Subcutaneous adipose tissue (tissue), 4 donors: Measurements from ENCODE around the gene ZIC2. TPM values are rescaled to one million over a fixed set of nuclear protein-coding genes. Genes with fewer than 3 reads are reported as not detected.

Source experiments
- total RNA-seq, 4 donors: library from RNA; depleted of rRNA; stranded (reverse); fragments of >200 nt; gene quantifications; one replicate each; pipeline ENCODE4 v1.1.0, GENCODE V29; 2016
- TF ChIP-seq, protein P1 (sequence below): fragments of 450-650 bp; IDR thresholded peaks from one replicate; pipeline ENCODE4 v1.5.1; 2016; ENCODE audit warnings: low read depth, mild to moderate bottlenecking, control low read depth, antibody characterized with exemption, moderate library complexity

The ZIC2 gene
- total RNA-seq, 4 donors from 2014 or later: not detected

DNA sequence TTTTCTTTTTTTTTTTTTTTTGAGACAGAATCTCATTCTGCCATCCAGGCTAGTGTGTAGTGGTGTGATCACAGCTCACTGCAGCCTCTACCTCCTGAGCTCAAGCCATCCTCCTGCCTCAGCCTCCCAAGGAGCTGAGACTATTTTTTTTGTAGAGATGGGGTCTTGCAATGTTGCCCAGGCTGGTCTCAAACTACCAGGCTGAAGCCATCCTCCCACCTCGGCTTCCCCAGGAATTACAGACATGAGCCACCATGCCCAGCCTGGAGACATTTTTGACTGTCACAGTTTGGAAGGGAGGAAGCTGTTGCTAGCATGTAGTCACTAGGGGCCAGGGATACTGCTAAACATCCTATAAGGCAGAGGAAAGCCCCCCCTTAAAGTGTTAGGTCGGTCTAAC, 33.9 kb upstream of the ZIC2 start:
- TF ChIP-seq, protein P1, sequence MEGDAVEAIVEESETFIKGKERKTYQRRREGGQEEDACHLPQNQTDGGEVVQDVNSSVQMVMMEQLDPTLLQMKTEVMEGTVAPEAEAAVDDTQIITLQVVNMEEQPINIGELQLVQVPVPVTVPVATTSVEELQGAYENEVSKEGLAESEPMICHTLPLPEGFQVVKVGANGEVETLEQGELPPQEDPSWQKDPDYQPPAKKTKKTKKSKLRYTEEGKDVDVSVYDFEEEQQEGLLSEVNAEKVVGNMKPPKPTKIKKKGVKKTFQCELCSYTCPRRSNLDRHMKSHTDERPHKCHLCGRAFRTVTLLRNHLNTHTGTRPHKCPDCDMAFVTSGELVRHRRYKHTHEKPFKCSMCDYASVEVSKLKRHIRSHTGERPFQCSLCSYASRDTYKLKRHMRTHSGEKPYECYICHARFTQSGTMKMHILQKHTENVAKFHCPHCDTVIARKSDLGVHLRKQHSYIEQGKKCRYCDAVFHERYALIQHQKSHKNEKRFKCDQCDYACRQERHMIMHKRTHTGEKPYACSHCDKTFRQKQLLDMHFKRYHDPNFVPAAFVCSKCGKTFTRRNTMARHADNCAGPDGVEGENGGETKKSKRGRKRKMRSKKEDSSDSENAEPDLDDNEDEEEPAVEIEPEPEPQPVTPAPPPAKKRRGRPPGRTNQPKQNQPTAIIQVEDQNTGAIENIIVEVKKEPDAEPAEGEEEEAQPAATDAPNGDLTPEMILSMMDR: no peak

DNA sequence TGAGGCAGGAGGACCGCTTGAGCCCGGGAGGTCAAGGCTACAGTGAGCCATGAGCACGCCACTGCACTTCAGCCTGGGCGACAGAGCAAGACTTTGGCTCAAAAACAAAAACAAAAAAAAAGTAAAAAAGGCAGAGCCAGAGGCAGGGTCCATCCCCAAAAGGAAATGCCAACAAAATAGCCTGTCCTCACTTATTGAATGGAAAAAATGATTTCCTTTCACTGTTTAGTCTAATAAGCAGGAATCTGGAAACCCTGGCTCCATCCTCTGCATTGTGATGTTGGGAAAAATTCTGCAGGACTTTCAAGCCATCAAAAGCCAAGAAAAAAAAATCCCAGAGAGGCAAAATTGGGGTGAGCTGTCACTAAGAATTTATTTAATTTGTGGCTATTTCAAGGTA, 33.2 kb upstream of the ZIC2 start:
- TF ChIP-seq, protein P1: no peak

DNA sequence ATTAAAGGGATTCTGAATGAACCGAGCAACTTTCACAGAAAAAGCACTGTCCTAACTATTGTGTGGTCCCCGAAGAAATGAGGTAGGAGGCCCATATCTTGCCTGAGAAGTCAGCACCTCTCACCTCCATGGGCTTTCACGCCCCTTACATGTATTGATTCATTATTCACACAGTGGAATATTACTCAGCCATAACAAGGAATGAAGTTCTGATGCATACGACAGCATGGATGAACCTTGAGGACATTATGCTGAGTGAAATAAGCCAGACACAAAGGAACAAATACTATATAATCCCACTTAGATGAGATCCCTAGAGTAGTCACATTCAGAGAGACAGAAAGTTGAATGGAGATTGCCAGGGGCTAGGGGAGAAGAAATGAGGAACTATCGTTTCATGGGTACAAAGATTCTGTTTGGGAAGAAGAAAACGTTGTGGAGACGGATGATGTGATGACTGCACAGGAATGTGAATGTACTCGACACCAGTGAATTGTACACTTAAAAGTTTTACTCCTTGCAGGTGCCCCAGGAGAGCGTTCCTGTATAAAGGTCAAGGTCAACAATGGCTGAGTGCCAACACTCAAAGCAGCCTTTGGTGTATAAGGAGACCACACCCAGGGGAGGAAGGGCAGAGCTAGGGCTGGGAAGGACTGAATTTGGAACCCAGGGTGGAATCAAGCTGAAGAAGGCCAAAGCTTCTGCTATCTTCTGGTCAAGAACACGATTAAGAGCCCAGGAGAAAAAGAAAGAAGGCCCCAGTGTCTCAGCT, 32.5 kb upstream of the ZIC2 start:
- TF ChIP-seq, protein P1: no peak

DNA sequence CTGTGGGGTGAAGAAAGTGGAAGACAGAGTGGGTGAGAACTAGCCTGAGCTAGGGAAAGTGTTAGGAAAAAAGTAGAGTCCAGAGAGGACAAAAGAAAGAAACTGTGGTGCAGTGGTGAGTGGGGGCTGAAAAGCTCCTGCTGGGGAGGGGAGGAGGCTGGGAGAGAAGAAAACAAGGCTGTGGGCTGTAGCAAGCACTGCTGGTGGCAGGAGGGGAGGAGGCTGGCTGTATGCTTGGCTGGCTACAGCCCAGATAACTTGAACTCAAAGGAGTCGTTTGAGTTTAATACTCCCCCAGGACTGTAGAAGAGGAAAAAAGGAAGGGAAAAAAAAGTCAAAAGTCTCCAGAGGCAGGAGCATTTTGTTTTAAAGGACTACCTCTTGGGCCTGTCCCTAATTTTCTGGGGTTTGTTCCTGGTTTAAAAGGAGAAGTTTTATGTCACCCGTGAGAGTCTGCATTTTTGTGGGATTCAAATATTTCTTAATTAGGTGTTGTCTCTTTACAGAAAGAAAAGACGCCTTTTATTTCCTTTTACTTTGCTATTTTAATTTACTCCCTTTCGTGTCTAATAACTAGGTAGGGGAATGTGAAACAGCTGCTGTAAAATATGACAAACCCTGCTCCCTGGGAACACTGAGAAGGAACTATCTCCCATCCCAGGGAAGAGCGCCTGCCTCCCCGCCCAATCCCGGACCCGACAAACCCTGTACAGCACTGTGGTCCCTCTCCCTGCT, 31.7 kb upstream of the ZIC2 start:
- TF ChIP-seq, protein P1: no peak

DNA sequence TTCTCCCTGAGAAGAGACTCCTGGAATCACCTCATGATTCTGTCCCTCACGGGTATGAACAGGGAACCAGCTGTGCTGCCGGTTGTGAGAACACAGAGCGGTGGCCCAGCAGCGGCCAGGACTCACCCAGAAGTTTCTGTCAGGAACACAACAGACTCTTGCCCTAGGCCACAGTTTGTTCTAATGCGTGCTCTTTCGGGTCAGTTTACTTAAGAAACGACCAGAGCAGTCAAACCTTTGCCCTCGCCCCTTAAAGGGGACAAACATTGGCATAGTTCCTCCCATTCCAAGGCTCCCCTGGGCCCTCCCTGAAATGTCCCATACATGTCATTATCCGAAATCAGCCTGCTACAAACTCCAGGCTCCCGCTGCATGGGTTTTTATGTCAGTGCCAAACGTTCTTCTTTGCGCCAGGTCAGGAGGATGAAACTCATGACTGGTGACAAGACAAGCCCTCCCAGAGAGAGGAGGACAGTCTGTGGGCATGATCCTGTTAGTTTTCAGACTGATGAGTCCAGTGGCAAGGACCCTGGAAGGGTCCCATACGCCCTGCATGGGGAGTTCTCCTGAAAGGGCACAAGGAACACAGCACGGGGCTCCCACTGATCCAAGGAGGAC, 28.3 kb upstream of the ZIC2 start:
- TF ChIP-seq, protein P1: no peak

DNA sequence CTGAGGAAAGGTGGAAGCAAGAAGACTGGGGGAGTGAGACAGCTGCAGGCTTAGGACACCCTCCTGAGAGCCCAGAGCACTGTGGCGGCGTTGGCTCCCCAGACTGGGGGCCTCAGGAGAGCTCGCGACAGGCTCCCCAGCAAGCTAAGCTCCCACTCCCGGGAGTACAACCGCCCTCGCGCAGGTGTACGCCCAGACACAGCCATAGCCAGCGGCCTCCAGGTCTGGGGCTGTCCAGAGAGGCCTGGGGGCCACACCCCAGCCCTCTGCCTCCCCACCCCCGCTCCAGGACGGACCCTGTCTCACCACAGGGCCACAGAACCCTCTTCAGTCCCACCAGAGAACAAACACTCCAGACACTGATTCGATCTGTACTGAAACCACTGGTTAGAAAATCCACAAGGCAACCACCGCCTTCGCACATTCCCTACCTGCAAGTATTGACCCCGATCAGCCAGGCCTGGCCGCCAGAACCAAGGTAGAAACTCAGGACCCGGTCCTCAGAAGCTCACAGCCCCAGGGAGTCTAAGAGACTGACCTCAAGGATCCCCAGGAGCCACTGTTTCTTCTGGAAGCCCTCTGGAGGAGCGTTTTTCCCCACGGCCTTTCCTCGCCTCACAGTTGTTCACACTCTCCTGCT, 26.4 kb upstream of the ZIC2 start:
- TF ChIP-seq, protein P1: no peak
